HS-27A (cell line): ENCODE results near the gene NOX3.

Experiments used
- DNase-seq: peaks from one replicate; pipeline ENCODE4 v3.0.0-alpha.2; 2012; ENCODE audit warnings: low read depth, missing footprints

NOX3 gene

GRCh38 chr6:155399062-155399744, 56.4 kb downstream of the NOX3 start:
- DNase-seq, result no peak

- no peak for DNase-seq
Observed at GRCh38 chr6:155398701-155399061, 57.0 kb downstream of the NOX3 start.

- DNase-seq, result no peak
Observed at GRCh38 chr6:155398221-155398620, 57.4 kb downstream of the NOX3 start.

GRCh38 chr6:155397172-155397705, 58.4 kb downstream of the NOX3 start:
- no peak for DNase-seq

- DNase-seq, result no peak
Observed at GRCh38 chr6:155396605-155397004, 59.0 kb downstream of the NOX3 start.

- no peak for DNase-seq
Observed at GRCh38 chr6:155395339-155395738, 60.3 kb downstream of the NOX3 start.

- DNase-seq, result no peak
Observed at GRCh38 chr6:155389130-155389529, 66.5 kb downstream of the NOX3 start.

GRCh38 chr6:155388591-155388990, 67.0 kb downstream of the NOX3 start:
- no peak for DNase-seq

- DNase-seq, result no peak
Observed at GRCh38 chr6:155387481-155387880, 68.2 kb downstream of the NOX3 start.

- no peak for DNase-seq
Observed at GRCh38 chr6:155384321-155384952, 71.2 kb downstream of the NOX3 start.

- DNase-seq, result no peak
Observed at GRCh38 chr6:155383913-155384312, 71.7 kb downstream of the NOX3 start.

- no peak for DNase-seq
Observed at GRCh38 chr6:155382338-155382685, 73.3 kb downstream of the NOX3 start.

- DNase-seq, result no peak
Observed at GRCh38 chr6:155381673-155382337, 73.8 kb downstream of the NOX3 start.

- DNase-seq, result no peak
Observed at GRCh38 chr6:155380666-155381332, 74.8 kb downstream of the NOX3 start.

GRCh38 chr6:155378724-155379123, 76.9 kb downstream of the NOX3 start:
- no peak for DNase-seq

GRCh38 chr6:155378276-155378675, 77.4 kb downstream of the NOX3 start:
- DNase-seq, result no peak

- DNase-seq, result peak; percentile 85
Observed at GRCh38 chr6:155377061-155377460, 78.6 kb downstream of the NOX3 start.

- DNase-seq, result no peak
Observed at GRCh38 chr6:155375801-155376200, 79.8 kb downstream of the NOX3 start.

- DNase-seq, result no peak
Observed at GRCh38 chr6:155374681-155375080, 81.0 kb downstream of the NOX3 start.

- DNase-seq, result no peak
Observed at GRCh38 chr6:155373276-155373675, 82.4 kb downstream of the NOX3 start.

GRCh38 chr6:155372256-155372655, 83.4 kb downstream of the NOX3 start:
- no peak for DNase-seq

GRCh38 chr6:155371230-155371629, 84.4 kb downstream of the NOX3 start:
- DNase-seq, result no peak

GRCh38 chr6:155366325-155366724, 89.3 kb downstream of the NOX3 start:
- no peak for DNase-seq
